Measurements from ENCODE around the gene PTPRD.

The PTPRD gene

DNA sequence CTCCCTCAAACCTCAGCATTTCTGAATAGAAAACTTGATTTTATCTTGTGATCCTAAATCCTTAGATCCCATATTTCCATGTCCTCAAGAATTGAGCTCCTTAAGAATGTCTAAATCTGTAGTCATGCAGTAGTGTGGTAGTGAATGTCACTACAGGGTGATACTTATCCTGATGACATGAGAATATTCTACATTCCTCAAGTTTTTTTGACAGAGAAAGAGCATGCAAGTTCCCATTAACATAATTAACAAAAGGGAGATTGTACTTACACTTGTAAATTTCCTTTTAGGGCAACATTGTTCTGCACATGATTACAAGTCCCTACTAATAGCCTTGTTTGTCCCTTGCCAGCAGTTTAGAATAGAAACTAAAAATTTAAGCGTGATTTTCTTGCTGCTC lies 352.3 kb downstream of the PTPRD start:
- no peak for DNase-seq

DNA sequence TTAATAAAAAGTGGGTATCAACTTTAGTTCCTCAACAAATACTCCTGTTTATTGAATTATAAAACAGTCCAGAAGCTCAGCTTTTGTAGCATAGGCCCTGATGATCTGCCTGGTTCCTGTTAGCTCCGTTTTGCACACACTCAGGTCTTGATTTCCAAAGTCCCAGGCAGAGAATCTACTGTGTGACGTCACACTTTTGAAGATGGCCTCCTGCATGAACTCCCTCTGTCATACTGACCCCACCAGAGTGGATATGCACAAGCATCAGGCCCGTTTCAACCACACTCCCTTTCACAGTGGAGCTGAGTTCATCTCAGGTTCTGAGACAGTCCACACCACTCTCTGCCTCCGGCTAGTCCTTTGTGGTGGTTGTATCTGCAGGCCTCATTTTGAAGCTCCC lies 353.1 kb downstream of the PTPRD start:
- DNase-seq, result no peak

DNA sequence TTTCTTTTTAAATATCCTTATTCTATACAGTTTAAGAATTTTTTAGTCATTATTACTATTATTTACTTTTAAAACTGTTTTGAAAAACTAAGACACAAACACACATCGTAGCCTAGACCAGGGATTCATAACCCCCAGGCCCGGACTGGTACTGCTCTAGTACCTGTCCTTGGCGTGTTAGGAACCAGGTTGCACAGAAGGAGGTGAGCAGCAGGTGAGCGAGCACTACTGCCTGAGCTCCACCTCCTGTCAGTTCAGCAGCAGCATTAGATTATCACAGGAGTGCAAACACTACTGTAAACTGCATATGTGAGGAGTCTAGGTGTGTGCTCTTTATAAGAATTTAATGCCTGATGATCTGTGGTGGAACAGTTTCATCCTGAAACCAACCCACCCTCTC lies 357.0 kb downstream of the PTPRD start:
- no peak for DNase-seq

DNA sequence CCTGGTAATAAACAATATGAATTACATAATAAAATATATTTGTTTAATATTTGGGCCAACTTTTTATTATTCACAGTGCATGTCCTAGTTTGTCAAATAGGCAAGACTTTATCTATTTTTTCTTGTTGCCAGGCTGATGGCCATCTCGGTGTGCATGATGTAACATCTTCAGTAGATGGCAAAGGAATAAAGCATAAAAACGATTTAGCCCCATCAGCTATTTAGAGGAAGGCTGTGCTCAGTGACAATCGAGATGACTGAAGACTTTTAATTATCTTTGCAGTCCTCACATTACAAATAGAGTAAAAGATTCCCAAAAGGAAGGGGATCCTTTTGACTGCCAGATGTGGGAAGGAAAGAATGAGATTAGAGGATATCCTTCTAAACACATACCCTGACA lies 358.5 kb downstream of the PTPRD start:
- DNase-seq, result no peak

DNA sequence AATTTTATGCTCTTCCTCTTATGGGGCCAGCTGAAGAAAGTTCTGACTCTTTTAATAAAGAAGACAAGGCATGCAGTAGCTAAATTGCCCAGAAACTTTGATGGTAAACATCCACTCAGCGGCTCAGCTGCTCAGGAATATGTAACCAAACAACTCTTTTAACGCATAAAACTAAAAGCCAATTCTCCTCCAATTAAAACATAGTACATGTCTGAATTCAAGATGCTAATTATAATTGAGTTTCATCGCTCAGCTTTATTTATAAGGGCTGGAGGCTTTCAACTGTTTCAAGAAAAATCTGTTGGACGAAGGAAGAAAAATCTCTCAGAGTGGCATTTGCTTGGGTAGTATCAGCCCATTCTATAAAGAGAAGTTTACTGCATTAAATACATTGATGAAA lies 359.5 kb downstream of the PTPRD start:
- DNase-seq, result no peak

DNA sequence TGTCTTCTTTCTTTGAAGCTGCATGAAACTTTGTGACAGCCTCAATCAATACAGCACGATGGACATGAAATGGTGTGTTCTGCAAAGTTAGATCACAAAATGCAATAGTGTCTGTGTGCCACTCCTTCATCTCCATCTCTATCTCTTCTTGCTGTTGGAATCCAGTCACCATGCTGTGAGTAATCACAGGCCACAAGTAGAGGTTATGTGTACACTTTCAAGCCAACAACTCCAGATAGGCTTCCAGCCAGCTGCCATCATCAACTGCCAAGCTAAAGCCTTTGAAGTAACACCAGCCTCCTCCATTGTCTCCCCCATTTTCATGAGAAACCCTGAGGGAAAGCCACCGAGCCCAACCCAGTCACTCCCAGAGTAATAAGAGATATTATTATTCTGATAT lies 360.6 kb downstream of the PTPRD start:
- no peak for DNase-seq

DNA sequence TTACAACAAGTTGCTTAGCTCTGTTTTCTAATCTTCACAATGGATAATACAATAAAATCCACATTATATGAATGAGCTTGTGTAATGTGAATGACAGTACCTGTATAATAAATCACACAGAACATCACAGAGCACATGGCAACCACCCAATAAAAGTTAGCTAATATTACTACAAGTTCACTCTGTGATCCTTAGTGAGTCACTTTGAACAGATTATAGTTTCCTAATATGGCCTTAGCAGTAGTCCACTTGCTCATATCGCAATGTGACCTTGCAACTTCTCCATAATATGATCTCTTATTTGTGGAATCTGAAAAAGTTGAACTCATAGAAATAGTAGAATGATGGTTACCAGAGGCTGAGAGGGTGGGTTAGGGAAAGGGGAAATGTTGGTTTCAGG lies 361.3 kb downstream of the PTPRD start:
- DNase-seq, result no peak

DNA sequence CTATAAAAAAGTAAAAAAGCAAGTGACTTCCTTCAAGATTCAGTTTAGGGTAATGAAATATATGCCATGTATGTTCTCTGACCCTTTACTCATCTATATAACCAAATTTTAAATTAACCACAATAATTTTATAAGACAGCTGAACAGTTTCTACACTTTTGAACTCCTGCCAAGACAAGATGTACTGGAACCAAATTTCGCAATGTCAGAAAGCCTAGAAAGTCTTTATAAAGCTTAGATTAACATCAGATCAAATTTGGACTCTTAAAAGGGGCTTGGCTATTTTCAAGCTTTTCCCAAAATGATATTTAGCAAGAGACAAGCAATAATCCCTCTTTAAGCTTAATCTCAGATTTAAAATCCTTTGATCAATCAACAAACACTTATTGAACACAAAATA lies 362.6 kb downstream of the PTPRD start:
- DNase-seq, result no peak

DNA sequence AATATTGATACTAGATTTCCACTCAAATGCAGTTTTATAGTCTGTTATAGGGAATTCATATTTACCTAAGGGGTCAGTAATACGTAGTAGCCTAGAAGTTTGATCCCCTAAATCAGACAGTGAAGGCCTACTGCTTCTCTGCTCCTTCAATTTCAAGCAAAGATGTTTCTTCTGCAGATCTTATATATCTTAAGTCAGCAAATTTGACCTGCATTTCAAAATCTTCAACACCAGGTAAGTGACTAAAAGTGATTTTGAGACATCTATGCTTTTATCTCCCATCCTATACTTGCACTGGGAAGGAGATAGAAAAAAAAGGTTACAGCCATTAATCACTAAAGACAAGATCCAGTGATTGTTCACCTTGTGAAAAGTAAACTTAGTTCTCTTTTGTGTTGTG lies 363.9 kb downstream of the PTPRD start:
- no peak for DNase-seq

DNA sequence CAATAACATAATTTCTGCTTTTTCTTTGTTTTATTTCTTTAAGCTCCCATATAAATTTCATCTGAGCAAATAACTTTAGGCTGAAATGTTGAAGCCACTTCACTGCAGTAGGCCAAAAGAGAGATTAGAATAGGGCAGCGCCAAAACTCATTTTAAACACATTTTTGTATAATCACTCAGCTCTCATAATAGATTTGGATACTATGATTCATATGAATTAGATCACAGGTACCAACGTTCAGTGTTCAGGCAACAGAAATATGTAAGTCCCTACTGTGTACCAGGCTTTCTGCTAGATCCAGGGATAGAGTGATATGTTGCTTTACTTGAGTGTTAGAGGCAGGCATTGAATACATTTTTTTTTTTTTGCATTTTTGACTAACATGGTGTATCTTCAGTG lies 370.5 kb downstream of the PTPRD start:
- DNase-seq, result no peak

DNA sequence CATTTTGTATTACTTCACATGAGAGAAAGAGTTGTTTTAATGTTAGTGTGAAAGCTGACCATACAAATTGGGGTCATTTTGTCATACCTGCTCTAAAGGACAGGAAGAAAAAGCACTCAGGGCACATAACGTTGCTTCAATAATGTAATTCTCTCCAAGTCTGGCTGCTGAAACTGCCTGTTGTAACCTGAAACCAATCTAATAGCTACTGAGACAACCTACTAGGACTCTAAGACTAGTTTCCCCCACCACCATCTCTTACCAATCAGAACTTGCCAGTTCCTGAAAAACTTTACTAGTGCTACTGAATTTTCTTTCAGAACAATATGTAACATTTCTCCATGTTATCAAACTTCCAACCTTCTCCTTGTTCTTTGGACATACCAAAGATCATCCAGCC lies 374.7 kb downstream of the PTPRD start:
- no peak for DNase-seq

DNA sequence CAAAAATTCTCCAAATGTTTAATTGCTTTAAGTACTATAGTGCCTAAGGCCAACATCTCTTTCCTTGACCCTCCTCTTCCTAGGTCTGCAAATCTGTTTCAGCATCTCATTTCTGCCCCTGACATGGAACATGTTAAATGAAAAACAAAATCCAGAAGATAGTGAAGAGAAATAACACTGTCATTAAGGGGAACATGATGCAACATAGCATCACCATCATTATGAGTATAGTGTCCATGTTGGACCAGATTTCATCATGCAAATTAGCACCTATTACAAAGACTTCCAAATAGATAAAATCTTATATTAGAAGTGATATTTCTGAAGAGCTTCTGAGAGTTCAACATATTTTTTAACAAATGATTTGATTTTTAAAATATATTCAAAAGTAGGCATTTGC lies 375.2 kb downstream of the PTPRD start:
- no peak for DNase-seq

DNA sequence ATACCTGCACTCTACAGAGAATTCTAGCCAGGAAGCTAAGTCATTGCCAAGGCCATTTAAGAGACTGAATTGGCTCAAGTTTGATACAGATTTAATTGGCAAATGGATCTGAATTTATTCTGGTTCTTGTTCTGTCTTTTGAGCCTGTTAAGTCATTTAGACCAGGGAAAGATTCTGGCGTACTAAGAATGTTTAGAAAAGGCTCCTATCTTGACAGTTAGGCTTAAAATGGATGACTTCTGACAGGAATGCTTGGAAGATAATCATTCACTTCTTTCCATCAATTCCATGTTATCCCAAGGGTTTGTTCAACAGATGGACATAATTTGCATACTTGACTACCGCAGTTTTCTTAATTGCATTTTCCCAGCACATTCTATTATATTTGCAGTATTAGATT lies 376.6 kb downstream of the PTPRD start:
- DNase-seq, result no peak

DNA sequence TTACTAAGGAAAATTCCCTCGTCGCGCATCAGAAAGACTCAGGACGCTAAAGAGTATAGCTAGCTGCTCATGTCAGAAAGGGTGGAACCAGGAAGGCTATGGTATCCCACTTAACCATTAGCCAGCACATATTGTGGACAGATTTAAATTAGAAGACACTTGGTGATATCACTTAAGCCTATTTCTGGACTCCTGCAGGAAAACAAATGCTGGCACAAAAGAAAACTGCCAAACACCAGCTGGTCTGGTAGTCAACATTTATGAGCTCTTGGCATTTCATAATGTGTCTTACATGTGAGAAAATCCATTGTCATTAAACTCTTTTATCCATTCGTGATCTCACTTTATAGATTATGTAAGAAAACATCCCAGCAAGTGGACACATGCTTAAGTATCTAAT lies 377.4 kb downstream of the PTPRD start:
- DNase-seq, result no peak

DNA sequence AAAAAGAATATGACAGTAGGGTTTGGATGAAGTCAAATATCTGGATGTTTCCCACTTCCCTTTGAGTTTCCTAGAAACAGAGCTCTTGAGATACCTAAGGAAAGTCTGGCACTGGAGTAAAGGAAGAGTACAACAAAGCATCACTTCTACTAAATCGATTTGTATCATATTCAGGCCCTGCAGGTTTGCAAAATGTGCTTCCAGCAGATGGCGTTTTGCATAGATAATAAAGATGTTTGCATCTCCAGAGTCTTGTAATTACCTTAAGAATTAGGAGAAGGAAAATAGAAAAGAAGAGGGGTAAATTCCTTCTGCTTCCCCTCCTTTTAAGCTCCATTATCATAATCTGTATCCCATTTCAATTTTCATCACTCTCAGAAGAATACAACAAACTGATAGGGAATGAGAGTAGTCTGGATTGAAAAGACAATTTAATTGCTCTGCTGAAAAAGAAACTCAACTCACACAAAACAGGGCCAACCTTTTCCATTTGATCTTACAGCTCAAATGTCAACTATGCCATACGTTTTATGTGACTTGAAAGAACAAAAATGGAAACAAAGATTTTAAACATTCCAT lies 380.4 kb downstream of the PTPRD start:
- DNase-seq, result no peak

DNA sequence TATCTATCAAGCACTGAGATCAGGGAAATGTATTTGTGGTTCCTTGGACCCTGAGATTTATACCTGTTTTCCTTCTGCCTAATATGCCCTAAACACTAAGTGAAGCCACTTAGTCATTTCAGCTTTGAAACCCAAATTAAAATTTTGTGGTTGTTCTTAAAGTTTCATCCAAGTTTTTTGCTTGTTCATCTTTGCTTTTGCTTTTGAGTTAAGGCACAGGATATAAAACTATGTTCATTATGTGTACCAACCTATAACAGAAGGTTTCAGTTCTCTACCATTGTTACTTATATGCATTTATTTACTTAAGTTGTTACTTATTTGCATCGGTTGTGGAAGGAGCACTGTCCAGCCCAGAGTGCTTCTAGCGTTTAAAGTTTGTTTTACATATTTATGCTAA lies 382.3 kb downstream of the PTPRD start:
- no peak for DNase-seq

DNA sequence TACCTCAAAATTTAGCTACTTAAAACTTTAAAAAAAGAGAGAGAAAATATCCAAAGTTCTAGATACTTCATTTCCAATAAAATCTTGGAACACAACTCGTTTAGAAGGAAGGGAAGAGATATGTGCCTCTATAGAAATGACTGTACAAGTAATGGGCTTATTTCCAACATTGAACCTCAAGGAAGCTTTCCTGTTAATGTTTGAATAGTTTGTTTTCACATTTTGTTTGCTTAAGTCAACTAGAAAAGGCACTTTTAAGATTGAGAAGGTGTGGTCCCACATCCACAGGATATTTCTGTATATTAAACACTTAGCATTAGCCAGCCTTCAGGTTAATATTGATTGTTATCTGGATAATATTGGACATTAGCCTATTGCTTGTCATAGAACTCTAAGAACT lies 384.7 kb downstream of the PTPRD start:
- no peak for DNase-seq

DNA sequence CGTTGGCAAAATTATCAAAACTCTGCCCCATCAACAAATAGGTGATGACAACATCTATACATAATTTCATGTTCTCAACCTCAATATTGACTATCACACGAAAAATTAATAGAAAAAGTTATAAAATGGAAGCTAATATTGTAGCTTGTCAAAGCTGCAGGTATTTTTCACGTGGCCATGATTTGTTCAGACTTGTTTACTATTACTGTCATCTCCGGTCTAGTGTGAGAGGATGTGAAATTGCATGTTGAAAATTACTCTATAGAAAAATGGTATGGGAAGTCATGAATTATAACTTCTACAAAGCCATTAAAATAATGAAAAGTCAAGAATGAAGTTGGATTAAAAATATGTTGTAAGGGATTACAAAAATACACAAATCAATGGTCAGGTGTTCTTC lies 385.8 kb downstream of the PTPRD start:
- DNase-seq, result no peak

DNA sequence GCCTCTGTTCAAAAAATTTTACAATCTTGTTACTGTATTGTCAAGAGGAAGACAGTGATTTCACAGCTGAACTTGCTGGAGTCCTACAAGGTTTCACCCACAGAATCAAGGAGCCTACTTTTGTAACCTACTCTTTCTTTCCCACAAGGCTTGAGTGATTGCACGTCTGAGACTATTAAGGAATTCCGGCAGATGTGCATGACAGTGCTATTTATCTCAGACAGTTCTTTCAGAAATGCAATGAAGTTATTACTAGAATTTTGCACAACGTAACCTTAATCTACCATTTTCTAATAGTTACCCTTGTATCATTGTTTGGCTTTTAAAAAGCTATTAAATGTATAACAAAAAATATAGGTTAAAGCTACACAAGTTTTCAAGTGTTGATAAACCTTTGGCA lies 400.1 kb downstream of the PTPRD start:
- no peak for DNase-seq

DNA sequence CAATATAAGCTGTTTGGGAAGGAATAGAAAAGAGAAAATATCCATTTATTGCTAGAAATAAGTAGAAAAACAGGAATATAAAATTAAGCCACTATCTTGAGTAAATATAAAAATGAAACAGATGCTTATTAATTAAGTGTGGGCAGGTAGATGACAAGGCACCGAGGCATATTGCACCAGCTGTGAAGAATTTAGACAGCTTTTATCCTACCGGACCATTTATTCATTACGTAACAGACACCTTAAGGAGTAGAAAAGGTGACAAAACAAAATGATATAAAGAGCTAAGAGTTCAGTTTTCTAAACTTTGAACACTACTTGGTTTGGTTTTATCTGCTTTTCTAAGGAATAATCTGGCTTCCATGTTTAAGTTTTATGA lies 404.1 kb downstream of the PTPRD start:
- DNase-seq, result no peak

DNA sequence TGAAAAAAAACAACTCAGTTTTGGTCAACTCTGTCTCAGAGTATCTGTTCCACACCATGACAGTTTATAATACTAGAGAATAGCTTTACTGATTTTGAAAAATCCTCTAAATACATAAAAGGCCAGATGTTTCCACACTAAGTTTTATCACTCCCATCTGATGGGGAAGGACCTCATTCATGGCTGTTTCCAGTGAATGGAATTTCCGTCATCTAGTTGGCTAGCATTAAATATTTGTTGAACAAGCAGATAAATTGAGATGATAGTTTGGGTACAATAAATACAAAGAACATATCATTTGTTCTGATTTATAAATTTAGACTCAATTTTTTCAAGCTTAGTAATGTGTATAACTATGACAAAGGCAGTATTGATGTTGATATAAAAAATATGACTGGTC lies 408.5 kb downstream of the PTPRD start:
- no peak for DNase-seq

DNA sequence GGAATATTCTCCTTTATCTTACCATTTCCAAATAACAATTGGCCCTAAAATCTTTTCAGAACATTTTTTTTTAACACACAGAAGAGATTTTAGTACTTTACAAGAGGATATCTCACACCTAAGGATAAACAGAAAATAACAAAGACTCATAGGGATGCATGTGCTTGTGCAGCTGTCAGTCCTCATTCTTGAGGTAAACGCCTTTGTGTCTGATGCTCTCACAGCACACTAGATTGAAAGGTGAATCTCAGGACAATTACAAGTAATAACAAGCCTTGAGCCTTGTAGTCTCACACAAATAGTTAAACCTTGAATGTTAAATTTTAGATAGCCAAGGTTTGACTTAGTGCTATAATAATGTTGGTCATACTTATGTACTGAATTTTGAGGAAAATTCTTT lies 439.2 kb downstream of the PTPRD start:
- DNase-seq, result no peak

DNA sequence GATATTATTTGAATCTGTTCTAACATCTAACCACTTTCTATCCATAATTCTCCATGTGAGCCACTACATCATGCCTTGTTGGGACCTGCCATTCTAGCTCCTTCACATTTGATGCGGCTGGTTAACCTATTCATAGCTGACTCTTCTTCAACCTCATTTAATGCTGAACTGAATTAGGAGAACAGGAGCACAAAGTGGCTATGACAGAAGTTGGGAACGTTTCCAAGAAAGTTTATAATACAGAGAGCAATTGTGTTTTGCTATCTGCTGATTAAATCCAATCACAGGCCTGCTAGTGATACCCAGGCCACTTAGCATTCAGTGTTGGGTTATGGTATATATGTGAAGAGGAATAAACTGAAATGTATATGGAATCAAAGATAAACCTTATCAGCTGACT lies 440.3 kb downstream of the PTPRD start:
- no peak for DNase-seq

DNA sequence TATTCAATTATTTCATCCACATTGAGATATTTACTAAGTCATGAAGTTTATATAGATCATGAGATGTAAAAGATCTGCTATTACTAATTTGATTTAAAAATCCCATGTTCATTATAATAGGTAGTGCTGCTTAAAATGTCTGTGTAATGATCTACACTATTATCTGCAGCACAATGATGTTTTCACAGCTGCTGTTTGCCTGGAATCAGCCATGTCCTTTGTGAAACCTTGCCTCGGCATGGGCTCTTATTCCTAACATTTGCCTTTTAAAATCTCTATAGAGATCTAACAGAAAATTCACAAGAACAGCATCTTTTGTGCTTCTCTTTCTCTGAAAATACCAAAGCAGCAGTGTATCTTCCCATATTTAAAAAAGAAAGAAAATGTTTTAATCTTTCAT lies 444.6 kb downstream of the PTPRD start:
- no peak for DNase-seq

DNA sequence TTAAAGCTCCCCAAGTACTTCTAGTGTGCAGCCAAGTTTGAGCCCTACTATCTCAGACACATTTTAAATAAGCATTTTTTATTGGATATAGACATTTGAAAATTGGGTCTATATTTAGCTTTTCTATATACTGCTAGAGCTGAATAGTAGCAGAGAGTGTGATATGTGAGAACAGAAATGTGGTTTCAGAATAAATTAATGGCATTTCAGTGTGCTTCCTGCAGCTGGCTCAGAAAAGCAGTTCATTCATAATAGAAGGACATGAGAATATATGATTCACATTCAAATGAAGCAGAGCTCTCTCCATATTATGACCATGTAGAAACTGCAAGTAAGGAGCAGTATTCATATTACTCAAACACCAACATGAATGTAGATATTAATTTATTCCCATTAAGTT lies 464.0 kb downstream of the PTPRD start:
- no peak for DNase-seq
